ENCODE measurements around the gene ZFYVE28.

GRCh38 chr4:2427383-2428334 is 9.2 kb upstream of the ZFYVE28 start:
- no peak for TF ChIP-seq CTCF (IDR thresholded peaks at IDR 0.05)
- TF ChIP-seq POLR2A (IDR thresholded peaks at IDR 0.05): no peak
- TF ChIP-seq POLR2AphosphoS5 (IDR thresholded peaks at IDR 0.05): no peak
